Mononuclear cell (primary cell): ENCODE measurements around the gene TRIO. TPM values are rescaled to one million over a fixed set of nuclear protein-coding genes. Genes with fewer than 3 reads are reported as not detected.
"Not testable (repeated sequence)": the region's sequence is repeated elsewhere in the genome, so short reads cannot be mapped to it uniquely, and the experiment has no call there.

Experiments
- H3K27me3 ChIP-seq: 2 replicates; pipeline ENCODE4 v1.6.0; 2011; ENCODE audit warnings: low read length, control low read depth; ENCODE audit not compliant: insufficient read depth
- H3K4me1 ChIP-seq: 2 replicates; pipeline ENCODE4 v1.5.1; 2011; ENCODE audit warnings: mild to moderate bottlenecking, low read length, control low read depth; ENCODE audit not compliant: insufficient read depth
- H3K4me3 ChIP-seq: 2 replicates; pipeline ENCODE4 v1.5.1; 2011; ENCODE audit warnings: mild to moderate bottlenecking, low read length, moderate library complexity
- H3K9me3 ChIP-seq: 2 replicates; pipeline ENCODE4 v1.5.1; 2011; ENCODE audit warnings: low read depth, mild to moderate bottlenecking, control low read depth, low read length
- total RNA-seq: library from RNA; depleted of rRNA; stranded (reverse); fragments of >200 nt; gene quantifications from one replicate; pipeline ENCODE4 v1.2.3, GENCODE V29; 2012

Gene TRIO
- total RNA-seq, 1 donor, result 48.9 TPM

DNA sequence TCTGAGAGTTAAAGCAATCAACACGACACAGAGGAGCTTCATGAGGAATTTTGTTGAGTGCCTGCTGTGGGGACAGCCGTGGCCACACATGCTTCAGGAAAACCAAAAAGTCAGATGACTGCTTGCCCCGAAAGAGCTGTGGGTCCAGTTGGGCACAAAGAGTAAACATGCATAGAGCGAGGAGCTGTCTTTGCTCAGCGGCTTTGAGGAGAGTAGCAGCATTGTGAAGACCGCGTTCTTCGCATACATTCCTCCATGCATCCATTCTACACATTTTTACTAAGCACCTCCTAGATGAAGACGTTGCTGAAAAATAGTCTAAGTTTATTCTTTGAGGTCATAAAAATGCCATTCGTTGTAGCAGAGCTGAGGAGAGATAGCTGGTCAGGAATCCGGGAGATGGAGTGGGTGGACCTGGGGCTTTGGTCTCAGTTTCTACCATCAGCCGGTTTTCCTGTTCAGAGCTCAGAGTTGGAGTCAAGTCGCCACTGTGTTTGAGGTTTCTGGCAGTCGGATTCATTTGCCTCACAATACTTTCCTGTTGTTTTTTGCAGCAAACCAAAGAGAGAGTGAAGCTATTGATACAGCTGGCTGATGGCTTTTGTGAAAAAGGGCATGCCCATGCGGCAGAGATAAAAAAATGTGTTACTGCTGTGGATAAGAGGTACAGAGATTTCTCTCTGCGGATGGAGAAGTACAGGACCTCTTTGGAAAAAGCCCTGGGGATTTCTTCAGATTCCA, 243.9 kb downstream of the TRIO start:
- Histone ChIP-seq H3K9me3 (no peaks in the 10 kb centered on the region), H3K4me1 (no peaks in the 10 kb centered on the region), H3K4me3 (no peak overlapping the region), H3K27me3 (no peaks in the 10 kb centered on the region)

DNA sequence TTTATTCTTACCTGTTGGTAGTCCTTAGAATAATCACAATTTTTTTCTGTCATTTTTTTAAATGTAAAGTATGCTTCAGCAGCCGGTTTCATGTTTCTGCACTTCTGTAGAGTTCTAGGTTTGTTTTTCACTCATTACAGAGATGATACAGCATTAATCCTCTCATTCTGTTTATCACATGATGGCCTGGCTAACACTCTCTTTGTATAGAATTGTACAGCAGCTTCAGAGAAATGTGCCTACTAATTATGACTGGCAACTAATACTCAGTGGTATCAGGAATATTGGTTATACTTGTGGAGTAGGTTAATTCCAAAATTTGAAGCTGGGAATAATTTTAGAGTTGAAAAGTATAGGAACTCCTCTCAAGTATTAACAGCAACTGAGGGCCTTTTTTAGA, 245.6 kb downstream of the TRIO start:
- no peaks in the 10 kb centered on the region for H3K27me3 ChIP-seq
- no peak overlapping the region for H3K4me3 ChIP-seq
- no peaks in the 10 kb centered on the region for H3K9me3 ChIP-seq
- no peaks in the 10 kb centered on the region for H3K4me1 ChIP-seq

DNA sequence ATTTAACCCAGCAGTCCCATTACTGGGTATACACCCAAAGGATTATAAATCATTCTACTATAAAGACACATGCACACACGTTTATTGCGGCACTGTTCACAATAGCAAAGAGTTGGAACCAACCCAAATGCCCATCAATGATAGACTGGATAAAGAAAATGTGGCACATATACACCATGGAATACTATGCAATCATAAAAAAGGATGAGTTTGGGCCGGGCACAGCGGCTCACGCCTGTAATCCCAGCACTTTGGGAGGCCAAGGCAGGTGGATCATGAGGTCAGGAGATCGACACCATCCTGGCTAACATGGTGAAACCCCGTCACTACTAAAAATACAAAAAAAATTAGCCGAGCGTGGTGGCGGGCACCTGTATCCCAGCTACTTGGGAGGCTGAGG, 249.4 kb downstream of the TRIO start:
- H3K27me3 ChIP-seq, H3K4me1 ChIP-seq, H3K9me3 ChIP-seq, H3K4me3 ChIP-seq: not testable (repeated sequence)

DNA sequence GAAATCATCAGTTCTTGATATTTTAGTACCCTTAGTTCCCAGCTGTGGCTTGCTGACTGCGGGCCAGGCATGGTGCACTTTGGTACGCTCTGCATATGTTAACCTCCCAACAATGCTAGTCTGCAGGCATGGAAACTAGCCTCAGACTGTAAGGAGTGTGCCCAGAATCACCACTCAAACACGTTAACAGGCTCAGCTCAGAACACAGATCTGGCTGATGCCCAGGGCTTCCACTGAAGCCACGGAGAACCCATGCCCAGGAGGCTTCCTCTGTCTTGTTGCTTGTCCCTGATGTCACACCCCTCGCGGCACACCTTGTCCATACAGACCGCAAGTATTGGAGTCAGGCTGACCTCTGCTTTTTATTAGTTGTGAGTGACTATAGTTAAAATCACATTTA, 251.2 kb downstream of the TRIO start:
- Histone ChIP-seq H3K27me3 (no peaks in the 10 kb centered on the region), H3K9me3 (no peaks in the 10 kb centered on the region), H3K4me1 (no peaks in the 10 kb centered on the region), H3K4me3 (no peak overlapping the region)

DNA sequence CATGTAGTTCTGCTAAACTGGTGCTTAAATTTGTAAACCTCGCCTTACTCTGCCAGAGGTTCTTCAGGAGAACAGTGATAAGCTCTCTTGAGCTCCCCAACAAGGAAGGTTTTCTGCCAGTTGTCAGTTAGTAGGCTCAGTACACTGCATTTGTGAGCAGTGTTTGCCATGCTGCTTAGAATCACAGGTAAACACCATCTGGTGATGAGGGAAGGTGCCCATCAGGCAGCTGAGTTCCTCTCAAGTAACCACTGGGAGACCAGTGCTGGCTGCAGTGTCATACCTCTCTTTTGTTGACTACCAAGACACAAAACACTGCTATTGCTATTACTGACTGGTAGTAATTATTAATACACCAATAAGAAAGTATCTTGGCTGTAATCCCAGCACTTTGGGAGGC, 252.3 kb downstream of the TRIO start:
- no peaks in the 10 kb centered on the region for H3K27me3 ChIP-seq
- no peaks in the 10 kb centered on the region for H3K9me3 ChIP-seq
- H3K4me1 ChIP-seq, result no peaks in the 10 kb centered on the region
- H3K4me3 ChIP-seq, result no peak overlapping the region

DNA sequence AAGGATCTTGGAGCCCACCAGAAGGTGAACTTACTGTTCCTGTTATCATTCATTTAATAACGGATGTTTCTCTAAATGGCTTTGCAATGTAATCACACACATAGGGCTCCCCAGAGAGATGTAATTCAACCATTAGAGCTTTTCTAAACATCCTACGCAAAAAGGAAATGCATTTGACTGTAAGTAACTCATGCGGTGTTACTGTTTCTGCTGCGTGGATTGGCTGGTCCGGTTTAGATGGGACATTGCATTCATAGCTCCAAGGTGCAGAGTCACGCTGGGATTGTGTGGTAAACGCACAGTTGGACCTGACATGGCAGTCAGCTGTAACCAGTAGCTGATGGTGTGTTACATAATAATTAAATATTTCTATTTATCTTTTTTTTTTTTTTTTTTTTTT, 252.9 kb downstream of the TRIO start:
- Histone ChIP-seq H3K9me3 (no peaks in the 10 kb centered on the region), H3K4me3 (no peak overlapping the region), H3K27me3 (no peaks in the 10 kb centered on the region)

DNA sequence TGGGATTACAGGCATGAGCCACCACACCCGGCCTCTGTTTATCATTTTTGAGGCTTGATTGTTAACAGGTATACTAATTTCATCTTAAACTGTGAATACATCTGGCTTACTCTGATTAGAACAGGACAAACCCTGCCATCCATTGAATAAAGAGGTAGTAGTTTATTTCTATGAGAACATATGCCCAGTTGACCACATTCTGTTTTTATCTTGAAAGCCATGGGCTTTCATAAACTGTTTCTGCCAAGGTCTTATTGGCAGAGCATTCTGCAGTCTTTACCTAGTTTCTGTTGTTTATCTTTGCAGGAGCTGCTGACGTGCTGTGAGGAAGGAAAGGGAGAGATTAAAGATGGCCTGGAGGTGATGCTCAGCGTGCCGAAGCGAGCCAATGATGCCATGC, 253.6 kb downstream of the TRIO start:
- no peaks in the 10 kb centered on the region for H3K9me3 ChIP-seq
- H3K4me1 ChIP-seq, result no peaks in the 10 kb centered on the region
- no peak overlapping the region for H3K4me3 ChIP-seq
- no peaks in the 10 kb centered on the region for H3K27me3 ChIP-seq

More for the DNA sequence above, 252.9 kb downstream of the TRIO start:
- no peaks in the 10 kb centered on the region for H3K4me1 ChIP-seq

DNA sequence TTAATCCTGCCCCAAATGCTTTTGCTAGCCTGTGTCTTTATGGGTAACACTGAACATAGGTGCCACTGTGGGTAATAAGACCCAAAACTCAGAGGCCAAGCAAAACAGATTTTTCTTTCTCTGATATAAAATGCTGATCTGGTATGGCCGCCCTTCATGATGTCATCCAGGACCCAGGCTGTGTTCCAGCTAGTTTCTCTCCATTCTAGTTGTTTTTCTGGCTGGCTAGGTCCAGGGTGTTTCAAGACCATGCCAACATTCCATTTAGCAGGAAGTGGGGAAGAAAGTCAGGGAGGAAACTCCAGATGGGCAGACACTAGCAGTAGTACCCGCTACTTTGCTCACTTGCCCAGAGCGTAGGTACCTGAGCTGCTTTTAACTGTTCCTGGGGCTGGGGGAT, 254.6 kb downstream of the TRIO start:
- Histone ChIP-seq H3K4me1 (no peaks in the 10 kb centered on the region), H3K4me3 (no peak overlapping the region), H3K9me3 (no peaks in the 10 kb centered on the region), H3K27me3 (no peaks in the 10 kb centered on the region)

DNA sequence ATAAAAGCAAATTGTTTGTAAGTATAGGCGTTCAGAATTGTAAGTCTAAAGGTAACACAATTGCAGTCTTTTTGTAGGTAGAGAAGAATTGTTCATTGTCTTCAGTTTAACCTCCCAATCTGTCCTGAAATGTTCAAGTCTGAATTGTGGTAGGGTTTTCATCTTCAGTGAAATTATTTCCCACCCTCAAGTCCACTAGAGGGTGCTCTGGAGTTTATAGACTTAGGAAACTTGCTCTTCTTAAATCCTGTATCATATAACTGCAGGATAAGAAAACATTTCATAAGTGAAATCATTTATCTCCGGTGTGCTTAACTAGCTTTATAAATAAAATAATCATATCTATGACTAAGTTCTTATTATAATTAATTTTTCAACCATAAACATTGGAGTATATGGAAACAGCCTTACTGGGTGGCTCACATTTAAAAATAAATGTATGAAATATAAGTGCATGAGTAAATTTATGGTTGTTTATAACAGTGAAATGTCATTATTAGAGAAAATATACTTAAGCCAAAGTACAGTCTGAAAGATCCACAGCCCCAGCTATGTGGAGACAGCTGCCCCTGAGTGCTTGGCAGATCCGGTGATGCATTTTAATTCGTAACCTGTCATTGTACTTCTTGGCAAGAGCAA, 256.0 kb downstream of the TRIO start:
- Histone ChIP-seq H3K9me3 (no peaks in the 10 kb centered on the region), H3K27me3 (no peaks in the 10 kb centered on the region), H3K4me3 (no peak overlapping the region), H3K4me1 (no peaks in the 10 kb centered on the region)

DNA sequence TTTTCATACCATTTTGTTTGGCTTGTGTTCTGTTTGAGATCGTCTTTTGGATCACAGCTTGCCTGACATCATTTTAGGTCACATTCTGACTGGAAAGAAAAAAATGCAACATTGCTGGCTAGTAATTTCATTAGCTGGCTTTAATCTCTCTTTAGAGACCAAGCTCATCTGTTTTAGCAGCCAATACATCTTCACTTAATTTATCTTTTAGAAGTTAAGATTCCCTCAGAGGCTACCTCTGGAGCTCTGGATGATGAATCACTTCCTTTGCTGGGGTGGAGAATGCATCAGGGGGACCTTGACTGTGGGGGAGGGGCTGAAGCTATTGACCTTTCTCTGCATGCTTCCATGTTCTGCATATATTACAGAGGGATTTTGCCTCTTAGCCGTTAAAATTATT, 256.9 kb downstream of the TRIO start:
- Histone ChIP-seq H3K9me3 (no peaks in the 10 kb centered on the region), H3K4me3 (no peak overlapping the region), H3K27me3 (no peaks in the 10 kb centered on the region), H3K4me1 (no peaks in the 10 kb centered on the region)

DNA sequence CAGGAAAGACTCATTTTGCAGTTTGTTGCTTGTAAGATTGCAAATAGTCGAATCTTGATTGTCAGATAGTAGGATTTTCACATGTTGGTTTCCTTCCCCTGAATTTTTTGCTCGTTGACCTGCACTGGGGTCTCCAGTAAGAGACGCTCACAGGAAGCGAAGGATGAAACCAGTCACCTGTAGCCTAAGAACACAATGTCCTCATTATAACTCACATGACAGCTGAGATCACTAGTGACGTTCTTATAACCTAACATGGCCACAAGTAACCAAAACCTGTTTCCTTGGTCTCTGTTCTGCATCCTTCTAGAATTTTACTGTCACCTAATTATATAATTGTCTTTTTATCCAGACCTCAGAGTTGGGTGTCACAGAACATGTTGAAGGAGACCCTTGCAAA, 257.5 kb downstream of the TRIO start:
- H3K4me3 ChIP-seq, result no peak overlapping the region
- no peaks in the 10 kb centered on the region for H3K9me3 ChIP-seq
- H3K27me3 ChIP-seq, result no peaks in the 10 kb centered on the region
- no peaks in the 10 kb centered on the region for H3K4me1 ChIP-seq

DNA sequence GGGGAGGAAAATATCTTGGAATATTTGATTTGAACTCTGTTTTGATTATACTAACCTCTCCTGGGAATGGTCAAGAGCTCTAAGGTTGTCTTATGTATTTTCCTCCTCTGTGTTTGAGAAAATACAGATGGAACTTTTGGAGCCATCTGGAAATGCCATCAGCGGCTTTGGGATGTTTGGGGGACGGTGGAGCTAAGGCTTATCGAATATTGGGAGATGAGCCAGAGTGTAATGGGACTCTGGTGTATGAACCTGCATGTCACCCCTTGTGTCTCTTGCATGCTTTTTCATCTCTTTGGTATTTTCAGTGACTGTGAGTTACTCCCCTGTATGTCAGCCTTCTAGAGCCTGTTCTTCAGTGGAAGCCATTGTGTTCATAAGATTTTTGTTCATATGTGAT, 258.5 kb downstream of the TRIO start:
- no peaks in the 10 kb centered on the region for H3K4me1 ChIP-seq
- H3K4me3 ChIP-seq, result no peak overlapping the region
- no peaks in the 10 kb centered on the region for H3K9me3 ChIP-seq
- H3K27me3 ChIP-seq, result no peaks in the 10 kb centered on the region

DNA sequence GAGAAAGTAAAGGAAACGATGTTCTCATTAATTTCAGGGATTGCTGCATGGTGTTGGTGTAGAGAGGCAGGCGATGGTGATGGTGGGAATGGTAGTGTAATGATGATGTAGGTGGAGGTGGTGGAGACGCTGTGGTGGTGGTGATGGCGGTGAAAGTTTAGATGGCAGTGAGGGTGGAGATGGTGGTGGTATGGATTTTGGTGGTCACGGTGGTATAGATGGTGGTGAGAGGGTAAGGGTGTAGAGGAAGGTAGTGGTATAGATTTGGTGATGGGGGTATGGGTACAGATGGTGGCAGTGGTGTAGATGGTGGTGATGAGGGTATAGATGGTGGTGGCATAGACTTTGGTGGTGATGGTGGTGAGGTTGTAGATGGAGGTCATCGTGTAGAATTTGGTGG, 259.3 kb downstream of the TRIO start:
- no peaks in the 10 kb centered on the region for H3K9me3 ChIP-seq
- no peaks in the 10 kb centered on the region for H3K27me3 ChIP-seq
- no peak overlapping the region for H3K4me3 ChIP-seq
- no peaks in the 10 kb centered on the region for H3K4me1 ChIP-seq

DNA sequence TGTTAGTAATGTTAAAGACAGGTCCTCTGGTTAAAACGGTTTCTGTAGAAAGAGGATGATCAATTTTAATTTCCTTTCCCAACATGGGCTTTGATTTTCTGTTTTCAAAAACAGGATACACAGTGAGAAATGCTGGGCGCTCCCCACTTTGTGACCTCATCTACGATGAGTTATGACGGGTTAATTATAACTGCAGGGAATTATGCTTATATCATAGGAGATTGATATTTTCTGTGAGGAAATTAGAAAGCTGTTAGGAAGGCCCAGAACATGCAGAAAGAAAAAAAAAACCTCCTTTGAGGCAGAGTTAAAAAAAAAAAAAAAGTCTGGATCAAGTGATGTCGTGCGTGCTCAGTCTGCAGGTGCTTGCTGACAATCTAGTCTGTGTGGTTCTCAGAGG, 261.6 kb downstream of the TRIO start:
- H3K4me1 ChIP-seq, result no peaks in the 10 kb centered on the region
- no peaks in the 10 kb centered on the region for H3K9me3 ChIP-seq
- no peak overlapping the region for H3K4me3 ChIP-seq
- H3K27me3 ChIP-seq, result no peaks in the 10 kb centered on the region

DNA sequence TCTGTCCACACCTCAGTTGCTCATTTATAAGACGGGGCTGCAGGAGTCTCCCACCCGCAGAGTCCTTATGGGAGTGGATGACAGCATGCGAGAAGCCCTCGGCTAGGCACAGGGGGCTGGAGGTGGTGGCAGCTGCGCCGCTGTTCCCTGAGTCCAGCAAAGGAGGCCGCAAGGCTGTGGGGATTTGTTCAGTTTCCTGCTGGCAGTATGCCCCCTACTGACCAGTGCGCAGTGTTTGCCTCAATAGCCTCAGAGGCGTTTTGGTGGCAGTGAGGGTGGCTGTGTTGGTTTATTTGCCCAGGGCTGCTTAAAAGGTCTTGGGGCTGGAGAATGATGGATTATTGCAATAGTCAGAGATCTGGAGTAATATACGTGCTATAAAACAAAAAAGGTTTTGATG, 262.1 kb downstream of the TRIO start:
- Histone ChIP-seq H3K27me3 (no peaks in the 10 kb centered on the region), H3K4me1 (no peaks in the 10 kb centered on the region), H3K9me3 (no peaks in the 10 kb centered on the region), H3K4me3 (no peak overlapping the region)
